NCI-H226 (cell line): ENCODE data around the gene TTC33.

Experiments used
- DNase-seq: peaks from one replicate; pipeline ENCODE4 v3.0.0-alpha.2; 2015

The TTC33 gene

GRCh38 chr5:40475561-40475960 lies 280.2 kb downstream of the TTC33 start:
- DNase-seq = no peak

GRCh38 chr5:40474250-40474649 lies 281.5 kb downstream of the TTC33 start:
- no peak for DNase-seq

GRCh38 chr5:40465416-40465815 lies 290.3 kb downstream of the TTC33 start:
- DNase-seq = no peak

GRCh38 chr5:40464511-40464910 lies 291.2 kb downstream of the TTC33 start:
- no peak for DNase-seq
